HL-60 (cell line): ENCODE data around the gene SLC25A21.

Source experiments
- DNase-seq, 2 experiments: peaks; one replicate each; pipeline ENCODE4 v3.0.0-alpha.2; 2010 to 2020; ENCODE audit warnings: low read depth in 1 of 2, low spot score in 1 of 2
- H3K27ac ChIP-seq: fragments of 250-450 bp; sonication (Bioruptor Pico); replicated peaks from 2 replicates; pipeline ENCODE4 v1.5.1; 2020; ENCODE audit warnings: mild to moderate bottlenecking, moderate library complexity
- H3K27me3 ChIP-seq: fragments of 250-450 bp; sonication (Bioruptor Pico); 2 replicates; pipeline ENCODE4 v1.5.1; 2021; ENCODE audit warnings: mild to moderate bottlenecking, moderate library complexity; ENCODE audit not compliant: insufficient read depth, poor library complexity, severe bottlenecking
- H3K4me3 ChIP-seq: replicated peaks from 2 replicates; pipeline ENCODE4 v1.5.1; 2011; ENCODE audit warnings: mild to moderate bottlenecking, control low read depth, low read length; ENCODE audit not compliant: insufficient read depth
- GABPA ChIP-seq: IDR thresholded peaks from 2 replicates; pipeline ENCODE4 v1.6.1; 2012; ENCODE audit warnings: low read depth
- POLR2AphosphoS5 ChIP-seq: IDR thresholded peaks from 2 replicates; pipeline ENCODE4 v1.6.1; 2012; ENCODE audit warnings: low read depth
- SPI1 ChIP-seq: IDR thresholded peaks from 2 replicates; pipeline ENCODE4 v1.6.1; 2012; ENCODE audit warnings: low read depth, mild to moderate bottlenecking, borderline replicate concordance
- TF ChIP-seq, protein P1 (sequence below): IDR thresholded peaks from one replicate; pipeline ENCODE4 v1.5.1; 2011; ENCODE audit warnings: low read length, control low read depth, inconsistent platforms; ENCODE audit not compliant: insufficient read depth
- TF ChIP-seq, protein P2 (sequence below): IDR thresholded peaks from 2 replicates; pipeline ENCODE4 v1.6.1; 2012; ENCODE audit warnings: low read depth; ENCODE audit not compliant: insufficient replicate concordance

Gene SLC25A21

DNA sequence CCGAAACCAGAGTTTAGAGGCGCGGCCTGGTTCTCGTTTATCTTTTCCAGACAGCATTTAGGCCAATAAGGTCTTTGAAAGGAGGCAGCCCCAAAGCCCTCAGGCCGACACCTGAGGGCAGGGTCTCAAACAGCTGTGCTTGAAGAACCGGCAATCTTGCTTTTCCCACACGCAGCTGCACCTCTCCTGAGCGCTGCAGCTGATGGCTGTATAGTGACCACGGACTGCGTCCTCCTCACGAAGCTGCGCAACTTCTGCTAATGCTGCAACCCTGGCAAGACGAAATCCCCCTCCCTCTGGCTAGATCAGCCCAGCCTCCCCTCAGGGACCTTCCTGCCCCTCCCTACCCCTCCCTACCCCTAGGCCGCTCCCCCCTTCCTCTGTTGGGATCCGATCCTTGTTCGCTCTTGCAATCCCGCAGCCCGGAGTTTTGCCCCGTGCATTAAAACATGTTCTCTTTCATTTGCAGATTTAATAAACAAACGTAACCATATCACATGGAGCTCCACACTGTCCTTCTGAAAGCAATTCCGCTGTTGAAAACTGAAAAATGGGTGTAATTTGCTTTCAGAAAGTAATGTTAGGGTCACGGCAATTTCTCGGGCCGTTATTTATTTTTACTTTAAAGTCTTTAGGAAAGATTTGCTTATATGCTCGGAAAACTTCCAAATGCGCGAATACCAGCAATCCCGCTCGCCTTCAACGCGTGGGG, 515.6 kb downstream of the SLC25A21 start:
- TF ChIP-seq, protein P1, sequence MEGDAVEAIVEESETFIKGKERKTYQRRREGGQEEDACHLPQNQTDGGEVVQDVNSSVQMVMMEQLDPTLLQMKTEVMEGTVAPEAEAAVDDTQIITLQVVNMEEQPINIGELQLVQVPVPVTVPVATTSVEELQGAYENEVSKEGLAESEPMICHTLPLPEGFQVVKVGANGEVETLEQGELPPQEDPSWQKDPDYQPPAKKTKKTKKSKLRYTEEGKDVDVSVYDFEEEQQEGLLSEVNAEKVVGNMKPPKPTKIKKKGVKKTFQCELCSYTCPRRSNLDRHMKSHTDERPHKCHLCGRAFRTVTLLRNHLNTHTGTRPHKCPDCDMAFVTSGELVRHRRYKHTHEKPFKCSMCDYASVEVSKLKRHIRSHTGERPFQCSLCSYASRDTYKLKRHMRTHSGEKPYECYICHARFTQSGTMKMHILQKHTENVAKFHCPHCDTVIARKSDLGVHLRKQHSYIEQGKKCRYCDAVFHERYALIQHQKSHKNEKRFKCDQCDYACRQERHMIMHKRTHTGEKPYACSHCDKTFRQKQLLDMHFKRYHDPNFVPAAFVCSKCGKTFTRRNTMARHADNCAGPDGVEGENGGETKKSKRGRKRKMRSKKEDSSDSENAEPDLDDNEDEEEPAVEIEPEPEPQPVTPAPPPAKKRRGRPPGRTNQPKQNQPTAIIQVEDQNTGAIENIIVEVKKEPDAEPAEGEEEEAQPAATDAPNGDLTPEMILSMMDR, result no peak
- TF ChIP-seq, protein P2, sequence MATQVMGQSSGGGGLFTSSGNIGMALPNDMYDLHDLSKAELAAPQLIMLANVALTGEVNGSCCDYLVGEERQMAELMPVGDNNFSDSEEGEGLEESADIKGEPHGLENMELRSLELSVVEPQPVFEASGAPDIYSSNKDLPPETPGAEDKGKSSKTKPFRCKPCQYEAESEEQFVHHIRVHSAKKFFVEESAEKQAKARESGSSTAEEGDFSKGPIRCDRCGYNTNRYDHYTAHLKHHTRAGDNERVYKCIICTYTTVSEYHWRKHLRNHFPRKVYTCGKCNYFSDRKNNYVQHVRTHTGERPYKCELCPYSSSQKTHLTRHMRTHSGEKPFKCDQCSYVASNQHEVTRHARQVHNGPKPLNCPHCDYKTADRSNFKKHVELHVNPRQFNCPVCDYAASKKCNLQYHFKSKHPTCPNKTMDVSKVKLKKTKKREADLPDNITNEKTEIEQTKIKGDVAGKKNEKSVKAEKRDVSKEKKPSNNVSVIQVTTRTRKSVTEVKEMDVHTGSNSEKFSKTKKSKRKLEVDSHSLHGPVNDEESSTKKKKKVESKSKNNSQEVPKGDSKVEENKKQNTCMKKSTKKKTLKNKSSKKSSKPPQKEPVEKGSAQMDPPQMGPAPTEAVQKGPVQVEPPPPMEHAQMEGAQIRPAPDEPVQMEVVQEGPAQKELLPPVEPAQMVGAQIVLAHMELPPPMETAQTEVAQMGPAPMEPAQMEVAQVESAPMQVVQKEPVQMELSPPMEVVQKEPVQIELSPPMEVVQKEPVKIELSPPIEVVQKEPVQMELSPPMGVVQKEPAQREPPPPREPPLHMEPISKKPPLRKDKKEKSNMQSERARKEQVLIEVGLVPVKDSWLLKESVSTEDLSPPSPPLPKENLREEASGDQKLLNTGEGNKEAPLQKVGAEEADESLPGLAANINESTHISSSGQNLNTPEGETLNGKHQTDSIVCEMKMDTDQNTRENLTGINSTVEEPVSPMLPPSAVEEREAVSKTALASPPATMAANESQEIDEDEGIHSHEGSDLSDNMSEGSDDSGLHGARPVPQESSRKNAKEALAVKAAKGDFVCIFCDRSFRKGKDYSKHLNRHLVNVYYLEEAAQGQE, result no peak
- TF ChIP-seq GABPA (no peak), SPI1 (no peak)
- no peak overlapping the region for H3K4me3 ChIP-seq
- no peak for DNase-seq
- H3K27me3 ChIP-seq, result peaks cover 96% of the 10 kb centered on the region
- H3K27ac ChIP-seq, result no peak overlapping the region

DNA sequence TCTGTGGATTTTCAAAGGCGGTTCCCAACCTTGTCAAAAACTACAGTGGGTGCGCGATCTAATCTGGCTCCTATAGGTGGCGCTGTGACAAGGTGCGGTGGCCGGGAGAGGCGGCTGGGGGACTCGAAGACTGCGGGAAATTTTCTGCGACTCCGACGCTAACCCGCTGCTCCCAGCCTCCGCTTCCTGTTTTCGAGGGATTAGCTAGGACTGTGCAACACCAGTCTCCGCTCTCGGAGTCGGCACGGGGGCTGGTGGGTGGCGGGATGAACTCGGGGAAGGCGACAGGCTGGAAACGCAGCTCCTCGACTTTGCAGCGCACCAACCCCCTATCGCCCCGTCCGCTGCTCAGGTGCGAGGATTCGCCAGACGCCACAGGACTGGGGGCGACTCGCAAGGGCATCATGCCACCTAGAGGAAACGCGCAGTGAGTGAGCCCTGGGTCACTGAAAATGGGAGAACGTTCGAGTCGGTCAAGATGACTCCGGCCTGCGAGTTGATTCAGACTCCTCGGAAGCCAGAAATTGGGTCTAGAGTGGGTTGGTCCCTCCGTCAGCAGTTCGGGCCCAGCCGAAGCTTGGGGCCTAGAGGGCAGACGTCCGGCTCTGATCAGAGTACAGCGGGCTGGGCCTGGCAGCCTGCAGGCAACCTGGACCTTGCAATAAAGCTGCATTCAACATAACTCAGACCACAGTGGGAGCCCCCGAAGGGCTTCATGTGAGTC, 516.3 kb downstream of the SLC25A21 start:
- H3K27ac ChIP-seq, result no peak overlapping the region
- peaks cover 92% of the 10 kb centered on the region for H3K27me3 ChIP-seq
- TF ChIP-seq, protein P2, result no peak
- peak; percentile 47; the same call in 1 of the 2 replicates for TF ChIP-seq SPI1
- H3K4me3 ChIP-seq, result no peak overlapping the region
- DNase-seq, result peak in 1 of 2 experiments; percentile 42

DNA sequence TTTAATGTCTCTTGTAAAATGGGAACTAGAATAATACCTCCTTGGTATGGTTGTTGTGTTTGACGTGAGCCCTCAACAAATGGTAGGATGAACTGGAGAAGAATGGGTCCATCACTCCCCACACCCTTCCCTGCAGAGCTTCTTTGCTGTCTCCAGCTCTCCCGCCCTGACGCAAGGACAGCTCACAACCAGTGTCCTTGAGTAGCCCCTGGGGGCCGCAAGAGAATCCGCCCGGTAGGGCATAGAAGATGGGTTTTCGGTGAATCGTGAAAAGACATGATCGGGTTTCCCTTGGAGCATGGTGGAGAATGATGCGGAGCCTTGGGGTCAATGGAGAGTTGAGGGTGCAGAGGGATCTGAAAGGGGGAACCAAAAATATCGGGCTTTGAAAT, 516.8 kb downstream of the SLC25A21 start:
- no peak overlapping the region for H3K4me3 ChIP-seq
- TF ChIP-seq SPI1 (no peak), GABPA (no peak), POLR2AphosphoS5 (no peak)
- TF ChIP-seq, protein P1, result no peak
- TF ChIP-seq, protein P2, result no peak
- H3K27ac ChIP-seq, result no peak overlapping the region
- no peak for DNase-seq
- H3K27me3 ChIP-seq, result peaks cover 92% of the 10 kb centered on the region
